Fibroblast of upper back skin (primary cell): ENCODE measurements around the gene DNER.
"Not testable (repeated sequence)": the region's sequence is repeated elsewhere in the genome, so short reads cannot be mapped to it uniquely, and the experiment has no call there.

Source experiments
- DNase-seq: peaks from one replicate; pipeline ENCODE4 v3.0.0-alpha.2; 2013

The DNER gene

GRCh38 chr2:229375251-229375650 is 339.1 kb downstream of the DNER start:
- peak; percentile 66 for DNase-seq

- DNase-seq, result not testable (repeated sequence)
These were observed 341.0 kb downstream of the DNER start for GRCh38 chr2:229373311-229373710.

- DNase-seq, result no peak
These were observed 342.1 kb downstream of the DNER start for GRCh38 chr2:229372207-229372606.

- DNase-seq, result no peak
These were observed 343.3 kb downstream of the DNER start for GRCh38 chr2:229371086-229371485.

GRCh38 chr2:229370509-229370908 is 343.8 kb downstream of the DNER start:
- peak; percentile 63 for DNase-seq

- DNase-seq, result peak; percentile 49
These were observed 351.1 kb downstream of the DNER start for GRCh38 chr2:229363185-229363814.

- DNase-seq, result no peak
These were observed 363.5 kb downstream of the DNER start for GRCh38 chr2:229350883-229351282.

GRCh38 chr2:229350117-229350805 is 364.1 kb downstream of the DNER start:
- DNase-seq, result no peak

GRCh38 chr2:229348128-229348527 is 366.2 kb downstream of the DNER start:
- DNase-seq, result peak; percentile 69

GRCh38 chr2:229346816-229347540 is 367.4 kb downstream of the DNER start:
- DNase-seq, result peak; percentile 43

GRCh38 chr2:229344955-229345354 is 369.4 kb downstream of the DNER start:
- no peak for DNase-seq

GRCh38 chr2:229344151-229344551 is 370.2 kb downstream of the DNER start:
- DNase-seq, result peak; percentile 66

- DNase-seq, result no peak
These were observed 370.7 kb downstream of the DNER start for GRCh38 chr2:229343661-229344060.

- peak; percentile 11 for DNase-seq
These were observed 372.0 kb downstream of the DNER start for GRCh38 chr2:229342376-229342775.

GRCh38 chr2:229340086-229340760 is 374.1 kb downstream of the DNER start:
- peak; percentile 82 for DNase-seq

- peak; percentile 64 for DNase-seq
These were observed 374.7 kb downstream of the DNER start for GRCh38 chr2:229339618-229340017.

GRCh38 chr2:229339171-229339570 is 375.2 kb downstream of the DNER start:
- not testable (repeated sequence) for DNase-seq

- no peak for DNase-seq
These were observed 378.4 kb downstream of the DNER start for GRCh38 chr2:229335877-229336346.

GRCh38 chr2:229335330-229335729 is 379.0 kb downstream of the DNER start:
- DNase-seq, result no peak

GRCh38 chr2:229330952-229331351 is 383.4 kb downstream of the DNER start:
- DNase-seq, result no peak

- DNase-seq, result no peak
These were observed 394.8 kb downstream of the DNER start for GRCh38 chr2:229319558-229319957.

- DNase-seq, result no peak
These were observed 400.2 kb downstream of the DNER start for GRCh38 chr2:229314117-229314516.

GRCh38 chr2:229313591-229313990 is 400.8 kb downstream of the DNER start:
- DNase-seq, result peak; percentile 49
